ENCODE data around the gene MYMK.

- TF ChIP-seq CTCF (IDR thresholded peaks at IDR 0.05) = no peak
- no peak for TF ChIP-seq POLR2A (IDR thresholded peaks at IDR 0.05)
These were observed 30.0 kb downstream of the MYMK start for GRCh38 chr9:133494636-133495326.

Measured in uterus (tissue), 2 donors.